IMR-90 (cell line): ENCODE data around the gene KLHL6.
"Not testable (repeated sequence)": the region's sequence is repeated elsewhere in the genome, so short reads cannot be mapped to it uniquely, and the experiment has no call there.

ENCODE experiments used
- POLR2A ChIP-seq: IDR thresholded peaks from 2 replicates; pipeline ENCODE4 v1.6.1; 2012; ENCODE audit warnings: mild to moderate bottlenecking, low read depth, low read length
- RCOR1 ChIP-seq: IDR thresholded peaks from 2 replicates; pipeline ENCODE4 v1.6.1; 2012; ENCODE audit warnings: mild to moderate bottlenecking, low read length, improper control_type of control experiment; ENCODE audit not compliant: insufficient replicate concordance

GRCh38 chr3:183520741-183521556 is 34.6 kb downstream of the KLHL6 start:
- not testable (repeated sequence) for TF ChIP-seq RCOR1, POLR2A
